GM21723 (cell line): ENCODE data around the gene NWD2.

Experiments
- ATAC-seq: cut with Tn5 transposase; IDR thresholded peaks from one replicate; pipeline ENCODE4 v1.9.1; 2021; ENCODE audit warnings: mild to moderate bottlenecking, moderate library complexity; ENCODE audit not compliant: unreplicated experiment

Gene NWD2

DNA sequence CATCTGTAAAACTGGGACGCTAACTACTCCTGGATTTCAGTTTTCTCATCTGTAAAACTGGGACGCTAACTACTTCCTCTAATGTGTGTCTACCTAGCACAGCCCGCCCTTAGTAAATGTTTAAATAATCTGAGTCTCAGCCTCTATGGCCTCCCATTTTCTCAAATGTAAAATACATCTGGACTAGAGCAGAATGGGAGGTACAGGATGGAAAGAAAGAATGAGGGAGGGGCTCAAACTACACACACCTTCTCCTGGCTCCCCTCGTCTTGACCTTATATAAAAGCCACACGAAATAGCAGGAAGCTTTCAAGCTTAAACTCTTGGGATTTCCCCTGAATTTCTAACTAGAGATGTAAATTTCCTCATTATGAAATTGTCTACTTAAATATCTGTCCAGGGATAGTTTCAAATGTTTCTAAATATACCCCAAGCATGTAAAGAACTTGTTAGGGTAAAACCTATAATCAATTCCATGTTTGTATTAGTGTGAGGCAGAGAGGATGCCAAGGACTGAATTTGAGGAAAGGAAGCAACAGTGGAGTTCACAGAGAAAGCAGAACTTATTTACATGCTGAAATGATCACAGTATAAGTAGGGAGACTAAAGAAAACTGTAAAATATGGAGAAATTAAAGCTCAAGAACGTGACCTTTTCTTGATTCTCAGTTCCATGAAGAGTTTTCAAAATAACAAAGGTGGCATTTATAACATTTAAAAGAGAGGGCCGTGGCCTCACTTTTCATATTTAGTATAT, 220.0 kb downstream of the NWD2 start:
- ATAC-seq = no peak

DNA sequence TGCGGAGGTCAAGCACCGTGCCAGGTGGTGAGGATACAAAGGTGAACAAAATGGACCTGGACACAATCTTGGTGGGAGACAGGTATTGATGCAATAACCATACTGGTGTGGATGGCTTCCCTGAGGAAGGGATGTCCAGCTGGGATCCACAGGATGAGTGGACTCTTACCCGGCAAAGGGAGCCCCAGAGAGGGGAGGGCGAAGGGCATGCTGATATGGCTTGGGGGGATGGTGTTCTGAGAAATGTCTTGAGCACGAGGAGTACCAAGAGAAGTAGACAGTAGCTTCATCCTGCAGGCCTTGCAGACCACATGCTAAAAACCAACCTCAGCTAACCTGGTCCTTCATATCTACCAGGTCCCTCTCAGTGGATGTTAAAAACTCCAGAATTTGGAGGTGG, 220.8 kb downstream of the NWD2 start:
- ATAC-seq = no peak

- no peak for ATAC-seq
Observed at GRCh38 chr4:37465845-37466244, 221.3 kb downstream of the NWD2 start.

DNA sequence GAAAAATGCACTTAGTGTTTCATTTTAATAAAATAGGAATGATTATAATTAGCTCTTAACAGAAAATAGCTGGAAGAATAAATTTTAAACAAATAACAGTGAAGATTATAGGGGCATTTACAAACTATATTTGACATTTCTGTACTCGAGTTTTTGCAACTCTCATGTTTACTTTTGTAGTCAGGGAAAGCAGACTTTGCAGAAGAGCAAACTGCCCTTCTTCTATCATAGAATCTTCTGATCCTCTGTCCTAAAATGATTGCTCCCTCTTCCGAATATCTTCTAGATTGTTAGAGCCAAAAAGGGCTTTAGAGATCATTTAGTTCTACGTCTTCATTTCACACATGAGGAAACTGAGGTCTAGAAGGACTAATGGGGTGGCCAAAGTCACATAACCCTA, 222.7 kb downstream of the NWD2 start:
- no peak for ATAC-seq

- no peak for ATAC-seq
Observed at GRCh38 chr4:37467824-37468223, 223.3 kb downstream of the NWD2 start.

DNA sequence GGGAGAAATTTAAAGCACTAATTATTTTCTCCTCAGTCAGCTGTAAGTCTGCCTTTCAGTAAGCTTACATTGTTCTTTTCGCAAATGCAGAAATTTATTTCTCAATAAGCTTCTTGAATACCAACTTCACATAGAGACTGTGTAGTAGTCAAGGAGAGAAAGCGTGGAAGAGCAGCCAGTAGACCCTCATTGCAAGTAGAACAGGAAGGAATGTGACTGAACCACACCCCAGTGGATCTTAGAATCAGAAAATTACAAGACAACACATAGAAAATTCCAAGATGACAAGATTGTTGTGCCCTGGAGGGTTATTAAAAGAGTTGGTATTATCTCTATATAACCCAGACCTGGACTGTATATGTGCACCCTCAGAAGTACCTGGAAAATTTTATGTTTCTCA, 224.7 kb downstream of the NWD2 start:
- ATAC-seq = no peak

DNA sequence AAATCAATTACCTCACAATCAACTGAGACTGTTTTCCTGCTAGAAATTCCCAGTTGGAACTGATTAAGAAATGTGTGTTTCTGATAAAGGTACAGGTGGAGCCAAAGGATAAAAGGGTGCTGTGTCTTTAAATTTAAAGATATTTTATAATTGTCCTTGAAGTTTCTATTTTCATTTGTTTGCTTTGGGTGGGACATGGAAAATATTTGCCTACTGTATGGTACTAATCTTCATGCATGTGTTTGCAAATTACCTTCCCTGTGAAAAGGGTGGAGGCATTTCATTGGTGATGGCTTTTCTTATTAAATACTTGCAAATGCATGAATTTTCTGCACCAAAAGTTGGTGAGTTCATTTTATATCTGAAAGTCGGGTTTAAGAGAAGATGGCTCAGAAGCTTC, 225.7 kb downstream of the NWD2 start:
- ATAC-seq = no peak

DNA sequence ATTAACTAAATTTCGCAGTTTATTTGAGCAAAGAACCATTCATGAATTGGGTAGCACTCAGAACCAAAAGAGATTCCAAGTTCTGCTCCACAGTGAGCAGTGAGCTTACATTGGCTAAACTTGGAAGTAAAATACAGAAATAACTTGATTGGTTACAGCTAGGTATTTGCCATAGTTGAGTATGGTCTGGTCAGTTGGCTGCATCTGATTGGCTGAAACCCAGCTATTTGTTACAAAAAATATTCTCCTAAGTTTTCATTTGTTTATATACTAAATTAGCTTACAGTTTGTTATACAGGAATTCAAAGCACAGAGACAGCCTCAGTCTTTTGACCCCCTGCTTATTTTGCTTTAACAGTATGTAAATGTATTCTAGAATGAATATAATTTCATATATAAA, 226.6 kb downstream of the NWD2 start:
- ATAC-seq = no peak

DNA sequence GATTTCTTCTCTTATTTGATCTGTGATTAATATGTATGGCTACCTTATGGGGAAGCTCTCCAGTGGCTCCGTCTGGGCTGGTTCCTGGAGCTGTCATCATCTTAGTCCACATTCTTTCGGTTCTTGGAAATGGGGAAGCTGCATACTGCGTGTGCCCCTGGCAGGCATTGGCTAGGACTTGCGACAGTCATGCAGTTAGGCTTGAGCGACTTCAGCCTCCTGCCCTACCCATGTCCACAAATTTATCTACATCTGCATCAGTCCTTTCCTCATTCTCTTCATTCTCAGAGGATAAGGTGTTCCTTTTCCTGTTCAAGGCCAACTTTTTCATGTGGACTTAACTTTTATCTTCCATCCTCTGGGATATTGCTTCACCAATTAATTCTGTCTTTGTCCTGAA, 227.4 kb downstream of the NWD2 start:
- ATAC-seq = no peak

- no peak for ATAC-seq
Observed at GRCh38 chr4:37473807-37474206, 229.3 kb downstream of the NWD2 start.

DNA sequence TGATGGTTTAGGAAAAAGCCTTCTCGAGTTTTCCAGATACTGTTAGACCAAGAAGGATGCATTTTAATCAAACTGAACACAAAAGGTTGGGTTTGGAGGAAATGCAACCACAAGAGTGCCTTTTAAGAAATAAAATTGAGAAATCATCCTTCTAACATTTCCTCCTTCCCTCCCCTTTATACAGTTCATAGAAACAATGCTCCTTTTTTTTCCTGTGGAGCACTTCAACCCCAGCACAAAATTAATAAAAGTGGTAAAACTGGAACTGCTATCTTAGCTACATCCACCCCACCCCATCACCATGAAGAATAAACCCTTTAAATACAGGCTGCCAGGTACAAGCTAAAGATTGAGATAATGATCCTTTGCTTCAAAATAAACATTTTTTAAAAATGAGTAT, 230.5 kb downstream of the NWD2 start:
- ATAC-seq = no peak

DNA sequence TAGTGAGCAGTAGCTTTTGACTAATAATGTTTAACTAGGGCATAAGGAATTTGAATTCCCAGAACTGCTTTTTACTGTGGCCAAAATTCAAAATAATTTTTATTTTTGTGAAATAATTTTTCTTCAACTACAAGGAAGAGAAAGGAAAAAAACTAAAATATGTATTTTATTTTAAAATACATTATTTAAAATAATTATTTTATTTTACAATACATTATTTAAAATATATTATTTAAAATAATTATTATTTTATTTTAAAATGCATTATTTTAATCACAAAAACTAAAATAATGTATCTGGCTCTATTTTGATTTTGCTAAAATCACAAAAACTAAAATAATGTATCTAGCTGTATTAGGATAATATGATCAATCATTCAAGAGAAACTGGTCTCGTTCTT, 231.2 kb downstream of the NWD2 start:
- no peak for ATAC-seq

DNA sequence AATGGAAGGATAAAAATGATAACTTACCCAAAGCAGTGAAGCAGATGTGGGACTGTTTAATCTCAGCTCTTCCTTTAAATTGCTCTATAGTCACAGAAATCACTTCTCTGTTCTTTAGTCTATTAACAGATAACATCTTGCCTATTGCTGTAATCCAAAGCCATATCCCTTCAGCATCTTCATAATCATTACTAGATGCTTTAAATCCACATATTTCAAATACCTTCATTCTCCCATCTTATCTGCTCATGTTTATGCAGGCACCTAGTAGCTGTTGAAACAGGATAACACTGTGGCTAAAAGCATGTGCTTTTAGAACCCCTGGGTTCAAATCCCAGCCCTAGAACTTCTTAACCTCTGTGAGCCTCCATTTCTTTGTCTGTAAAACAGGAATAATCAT, 231.7 kb downstream of the NWD2 start:
- no peak for ATAC-seq

- no peak for ATAC-seq
Observed at GRCh38 chr4:37476691-37477090, 232.1 kb downstream of the NWD2 start.

GRCh38 chr4:37477126-37477525, 232.6 kb downstream of the NWD2 start:
- ATAC-seq = no peak

DNA sequence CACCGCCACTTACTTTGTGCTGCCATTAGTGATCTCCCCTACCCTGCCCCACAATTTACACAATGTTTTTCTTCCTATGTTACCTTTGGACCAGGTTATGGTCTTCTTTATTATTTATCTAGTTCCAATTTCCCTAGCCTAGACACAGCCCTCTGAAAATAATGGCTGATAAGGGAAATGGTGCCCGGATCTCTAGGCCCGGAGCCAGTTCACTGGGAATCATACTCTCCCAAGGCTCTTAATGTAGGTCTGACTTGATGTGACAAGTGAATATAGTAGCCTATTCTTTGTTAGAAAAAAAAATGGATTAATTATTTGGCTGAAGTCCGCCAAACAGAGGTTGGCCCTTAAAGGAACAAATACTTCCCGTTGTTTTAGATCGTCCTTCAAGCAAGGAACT, 233.6 kb downstream of the NWD2 start:
- no peak for ATAC-seq

DNA sequence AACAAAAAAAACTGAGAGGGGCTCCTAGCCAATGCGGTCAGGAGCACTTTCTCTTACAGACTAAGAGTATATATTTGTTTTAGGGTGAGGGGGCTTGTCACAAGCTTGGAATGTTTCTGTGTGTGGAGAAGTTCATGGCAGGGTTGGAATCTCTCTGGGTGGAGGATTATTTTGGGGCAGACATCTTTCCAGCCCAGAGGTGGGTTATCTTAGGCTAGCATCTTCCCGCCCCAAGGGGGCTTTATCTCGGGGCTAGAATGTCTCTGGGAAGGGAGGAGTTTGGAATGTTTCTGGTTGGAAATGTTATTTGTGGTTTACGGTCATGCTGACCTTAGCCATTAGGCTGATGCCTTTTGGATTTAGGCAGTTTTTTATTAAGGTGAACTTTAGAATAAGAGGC, 236.0 kb downstream of the NWD2 start:
- no peak for ATAC-seq

GRCh38 chr4:37481547-37482122, 237.1 kb downstream of the NWD2 start:
- ATAC-seq = no peak

DNA sequence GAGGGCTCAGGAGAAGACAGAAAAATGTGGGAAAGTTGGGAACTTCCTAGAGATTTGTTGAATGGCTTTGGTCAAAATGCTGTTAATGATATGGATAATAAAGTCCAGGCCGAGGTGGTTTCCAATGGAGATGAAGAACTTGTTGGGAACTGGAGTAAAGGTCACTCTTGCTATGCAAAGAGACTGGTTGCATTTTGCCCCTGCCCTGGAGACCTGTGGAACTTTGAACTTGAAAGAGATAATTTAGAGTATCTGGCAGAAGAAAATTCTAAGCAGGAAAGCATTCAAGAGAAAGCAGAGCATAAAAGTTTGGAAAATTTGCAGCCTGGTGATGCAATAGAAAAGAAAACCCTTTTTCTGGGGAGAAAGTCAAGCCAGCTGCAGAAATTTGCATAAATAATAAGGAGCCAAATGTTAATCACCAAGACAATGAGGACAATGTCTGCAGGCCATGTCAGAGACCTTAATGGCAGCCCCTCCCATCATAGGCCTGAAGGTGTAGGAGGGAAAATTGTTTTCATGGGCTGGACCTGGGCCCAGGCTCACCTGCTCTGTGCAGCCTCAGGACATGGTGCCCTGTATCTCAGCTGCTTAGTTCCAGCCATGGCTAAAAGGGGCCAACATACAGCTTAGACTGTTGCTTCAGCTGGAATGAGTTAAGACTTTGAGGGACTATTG, 237.8 kb downstream of the NWD2 start:
- ATAC-seq = no peak

DNA sequence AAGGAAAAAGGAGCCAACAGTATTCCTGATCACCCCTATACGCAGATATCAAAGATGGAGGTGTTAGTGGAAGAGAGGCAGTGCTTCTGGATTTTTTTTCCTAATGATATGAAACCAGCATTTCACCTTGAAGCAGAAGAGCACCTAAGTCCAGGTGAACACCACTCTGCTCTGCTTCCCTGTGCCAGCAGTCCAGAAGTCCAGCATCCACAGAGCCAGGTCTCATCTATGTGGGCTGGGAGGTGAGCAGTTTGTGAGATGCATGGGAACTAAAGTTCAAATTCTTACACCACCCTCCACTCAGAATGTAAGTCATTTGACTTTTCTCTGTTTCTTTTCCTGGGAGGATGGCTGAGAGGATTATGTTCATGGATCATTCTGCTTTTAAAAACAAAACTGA, 239.1 kb downstream of the NWD2 start:
- ATAC-seq = no peak

DNA sequence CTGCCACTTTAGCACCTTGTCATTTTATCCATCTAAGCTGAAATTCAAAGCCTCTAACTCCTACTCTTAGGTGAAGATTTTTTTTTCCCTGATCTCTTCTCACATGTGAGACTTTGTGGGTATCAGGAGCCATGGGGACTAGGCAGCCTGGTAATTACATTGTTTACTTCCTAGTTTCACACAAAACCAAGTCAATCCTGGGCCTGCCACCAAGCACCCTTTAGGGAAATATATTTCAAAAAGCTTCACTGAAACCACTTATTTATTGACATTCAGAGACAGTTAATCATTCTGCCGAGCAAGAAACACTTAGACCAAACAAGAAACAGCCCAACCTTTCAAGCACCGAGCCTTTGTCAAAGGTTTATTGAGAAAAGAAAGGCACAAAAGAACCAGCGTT, 241.6 kb downstream of the NWD2 start:
- ATAC-seq = no peak

- ATAC-seq = no peak
Observed at GRCh38 chr4:37487668-37488067, 243.1 kb downstream of the NWD2 start.
